Suprapubic skin (tissue), 4 donors: ENCODE data around the gene CHKB. TPM values are rescaled to one million over a fixed set of nuclear protein-coding genes. Genes with fewer than 3 reads are reported as not detected.

ENCODE experiments used
- DNase-seq, 2 donors: peaks; one replicate each; pipeline ENCODE4 v3.0.0-alpha.2; 2019; ENCODE audit warnings: low spot score in 2 of 2
- H3K27ac ChIP-seq: fragments of 200-600 bp; sonication (generic); one replicate; pipeline ENCODE4 v1.5.1; 2019
- H3K27me3 ChIP-seq: fragments of 200-600 bp; sonication (generic); one replicate; pipeline ENCODE4 v1.5.1; 2019
- H3K36me3 ChIP-seq: fragments of 200-600 bp; sonication (generic); one replicate; pipeline ENCODE4 v1.5.1; 2019
- H3K4me1 ChIP-seq: fragments of 200-600 bp; sonication (generic); one replicate; pipeline ENCODE4 v1.5.1; 2019
- H3K4me3 ChIP-seq: fragments of 200-600 bp; sonication (generic); one replicate; pipeline ENCODE4 v1.5.1; 2019; ENCODE audit warnings: mild to moderate bottlenecking
- H3K9me3 ChIP-seq: fragments of 200-600 bp; sonication (generic); one replicate; pipeline ENCODE4 v1.5.1; 2019
- CTCF ChIP-seq, 2 donors: fragments of 200-600 bp in 1 of 2; fragments of 450-650 bp in 1 of 2; sonication (generic) in 1 of 2; IDR thresholded peaks; one replicate each; pipeline ENCODE4 v1.5.1; 2016 to 2019; ENCODE audit warnings: antibody characterized with exemption in 2 of 2, mild to moderate bottlenecking in 1 of 2, moderate library complexity in 1 of 2
- EP300 ChIP-seq: sonication (generic); formaldehyde crosslinking; IDR thresholded peaks from one replicate; pipeline ENCODE4 v1.6.1; 2017; ENCODE audit warnings: antibody characterized with exemption
- POLR2A ChIP-seq, 2 donors: fragments of 450-650 bp; IDR thresholded peaks; one replicate each; pipeline ENCODE4 v1.6.1; 2017; ENCODE audit warnings: antibody characterized with exemption in 2 of 2, mild to moderate bottlenecking in 2 of 2, moderate library complexity in 2 of 2
- POLR2AphosphoS5 ChIP-seq, 3 donors: sonication (generic); formaldehyde crosslinking; IDR thresholded peaks; one replicate each; pipeline ENCODE4 v1.6.1; 2017; ENCODE audit warnings: antibody characterized with exemption in 3 of 3
- WGBS: methylation state at CpG from one replicate; pipeline ENCODE4 v1.1.5; 2018; 5-methylcytosine and 5-hydroxymethylcytosine counted together
- total RNA-seq, 4 donors: library from RNA; depleted of rRNA; stranded (reverse); fragments of >200 nt; gene quantifications; one replicate each; pipeline ENCODE4 v1.1.0, GENCODE V29; 2016

The CHKB gene
- total RNA-seq, 4 donors from 2014 or later: 43.0 to 86.5 (median 73.0) TPM

- TF ChIP-seq CTCF (IDR thresholded peaks at IDR 0.05) (no peak), EP300 (no peak), POLR2A (IDR thresholded peaks at IDR 0.05) (no peak), POLR2AphosphoS5 (IDR thresholded peaks at IDR 0.05) (no peak)
- WGBS: 94% methylated on average over 10 of the region's 13 CpGs
- peaks cover 29% of the 10 kb centered on the region for H3K36me3 ChIP-seq
- no peaks in the 10 kb centered on the region for H3K27me3 ChIP-seq
- H3K4me3 ChIP-seq: no peak overlapping the region
- no peaks in the 10 kb centered on the region for H3K9me3 ChIP-seq
- peak in 1 of 2 donors; percentile 59 for DNase-seq
- no peaks in the 10 kb centered on the region for H3K4me1 ChIP-seq
- no peak overlapping the region for H3K27ac ChIP-seq
Observed at GRCh38 chr22:50569896-50570535, 12.6 kb downstream of the CHKB start.

- Histone ChIP-seq H3K36me3 (peaks cover 29% of the 10 kb centered on the region), H3K27ac (no peak overlapping the region), H3K4me3 (no peak overlapping the region), H3K9me3 (no peaks in the 10 kb centered on the region), H3K27me3 (no peaks in the 10 kb centered on the region), H3K4me1 (no peaks in the 10 kb centered on the region)
- no peak for DNase-seq
- 93% methylated on average over 8 of the region's 8 CpGs for WGBS
- TF ChIP-seq POLR2AphosphoS5 (IDR thresholded peaks at IDR 0.05) (no peak), EP300 (no peak), CTCF (IDR thresholded peaks at IDR 0.05) (no peak), POLR2A (IDR thresholded peaks at IDR 0.05) (no peak)
Observed at GRCh38 chr22:50569041-50569459, 13.6 kb downstream of the CHKB start.

- no peak overlapping the region for H3K27ac ChIP-seq
- H3K4me1 ChIP-seq: peaks cover 4% of the 10 kb centered on the region
Observed at GRCh38 chr22:50568626-50569025, 14.0 kb downstream of the CHKB start.

GRCh38 chr22:50567721-50568252 is 14.9 kb downstream of the CHKB start:
- no peak overlapping the region for H3K27ac ChIP-seq

More at GRCh38 chr22:50568626-50569025, 14.0 kb downstream of the CHKB start:
- H3K27me3 ChIP-seq: no peaks in the 10 kb centered on the region
- H3K4me3 ChIP-seq: no peak overlapping the region
- no peaks in the 10 kb centered on the region for H3K9me3 ChIP-seq
- 80% methylated on average over 5 of the region's 7 CpGs for WGBS
- no peak for TF ChIP-seq EP300
- H3K36me3 ChIP-seq: peaks cover 29% of the 10 kb centered on the region
- peak in 1 of 2 donors; percentile 46 for DNase-seq

GRCh38 chr22:50564289-50564688 is 18.4 kb downstream of the CHKB start:
- 81% methylated on average over 11 of the region's 11 CpGs for WGBS
- no peak overlapping the region for H3K4me3 ChIP-seq
- DNase-seq: no peak

More at GRCh38 chr22:50567721-50568252, 14.9 kb downstream of the CHKB start:
- WGBS: 99% methylated on average over 7 of the region's 7 CpGs
- TF ChIP-seq POLR2AphosphoS5 (IDR thresholded peaks at IDR 0.05) (no peak), CTCF (IDR thresholded peaks at IDR 0.05) (no peak), POLR2A (IDR thresholded peaks at IDR 0.05) (no peak), EP300 (no peak)
- Histone ChIP-seq H3K36me3 (peaks cover 29% of the 10 kb centered on the region), H3K9me3 (no peaks in the 10 kb centered on the region), H3K4me1 (peaks cover 11% of the 10 kb centered on the region), H3K4me3 (no peak overlapping the region), H3K27me3 (no peaks in the 10 kb centered on the region)
- DNase-seq: peak in 1 of 2 donors; percentile 41

More at GRCh38 chr22:50564289-50564688, 18.4 kb downstream of the CHKB start:
- Histone ChIP-seq H3K4me1 (peaks cover 16% of the 10 kb centered on the region), H3K36me3 (peaks cover 3% of the 10 kb centered on the region), H3K9me3 (no peaks in the 10 kb centered on the region), H3K27ac (no peak overlapping the region), H3K27me3 (no peaks in the 10 kb centered on the region)
- TF ChIP-seq EP300 (no peak), POLR2AphosphoS5 (IDR thresholded peaks at IDR 0.05) (no peak), CTCF (IDR thresholded peaks at IDR 0.05) (no peak), POLR2A (IDR thresholded peaks at IDR 0.05) (no peak)
